HG03280 (cell line): Measurements from ENCODE around the gene OR10V1.

Source experiments
- ATAC-seq: cut with Tn5 transposase; IDR thresholded peaks from one replicate; pipeline ENCODE4 v1.9.1; 2021; ENCODE audit warnings: mild to moderate bottlenecking, moderate library complexity; ENCODE audit not compliant: unreplicated experiment

Gene OR10V1

GRCh38 chr11:59668950-59669610, 44.6 kb downstream of the OR10V1 start, which contains the start of gene PATL1:
PATL1 (minus strand) TSS chr11:59669037; CDS start chr11:59668895, 142 bp downstream.
- peak; percentile 95 for ATAC-seq

DNA sequence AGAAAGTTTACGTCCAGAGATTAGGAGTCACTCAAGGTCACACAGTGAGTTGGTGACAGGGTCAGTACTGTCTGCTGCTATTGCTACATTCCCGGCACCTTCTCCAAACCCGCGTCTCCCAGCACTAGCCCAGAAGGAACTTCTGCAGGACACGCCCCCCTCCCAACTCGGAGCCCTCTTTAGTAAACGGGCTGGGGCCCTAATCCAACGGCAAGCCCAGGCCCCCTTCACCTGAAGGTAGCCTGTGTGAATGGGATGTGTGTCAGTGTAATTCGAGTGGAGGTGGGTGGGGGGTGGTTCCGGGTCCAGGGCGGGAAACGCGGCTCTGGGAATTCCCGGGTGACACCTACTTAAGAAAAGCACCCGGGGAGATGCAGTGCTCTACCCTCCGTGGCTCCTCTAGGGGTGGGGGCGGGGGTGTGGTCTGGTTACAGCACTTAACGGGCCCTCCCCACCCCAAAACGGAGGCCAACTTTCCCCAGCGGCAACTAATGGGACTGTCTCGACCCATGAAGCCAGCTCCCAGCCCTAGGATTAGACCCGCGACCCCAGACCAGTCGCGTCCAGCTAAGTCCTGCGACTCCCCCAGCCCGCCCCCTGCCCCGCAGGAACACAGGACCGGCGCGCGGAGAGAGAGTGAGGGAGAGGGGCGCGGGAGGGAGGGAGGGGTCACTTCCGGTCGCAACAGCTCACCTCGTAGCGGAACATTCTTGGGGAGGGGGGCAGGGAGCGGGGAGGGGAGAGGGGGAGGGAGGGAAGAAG, 45.3 kb downstream of the OR10V1 start:
- ATAC-seq = peak; percentile 23

- no peak for ATAC-seq
Observed at GRCh38 chr11:59667812-59668187, 45.8 kb downstream of the OR10V1 start.

DNA sequence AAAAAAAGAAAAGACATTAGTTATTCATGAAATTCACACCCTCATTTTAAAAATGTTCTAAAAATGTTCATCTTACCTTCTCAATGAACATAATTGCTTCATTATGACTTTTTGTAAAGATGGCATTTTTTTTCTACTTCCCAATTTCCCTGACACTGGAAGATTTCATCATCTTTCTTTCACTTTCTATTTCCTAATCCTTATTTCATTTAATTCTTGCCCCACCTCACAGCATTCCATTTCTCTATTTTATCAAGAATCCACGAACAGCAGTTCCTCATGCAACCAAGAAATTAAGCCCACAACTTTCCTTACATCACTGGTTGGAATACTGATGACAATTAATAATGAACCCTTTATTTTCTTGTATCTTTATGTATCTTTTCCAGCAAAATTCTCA, 46.7 kb downstream of the OR10V1 start:
- no peak for ATAC-seq
